ENCODE measurements around the gene SRP19. TPM values are rescaled to one million over a fixed set of nuclear protein-coding genes. Genes with fewer than 3 reads are reported as not detected.

SRP19 gene
- total RNA-seq, 4 donors from 2014 or later = 15.7 to 58.6 (median 40.6) TPM

GRCh38 chr5:112866739-112867138, 5.7 kb downstream of the SRP19 start:
- Histone ChIP-seq H3K27ac (no peak overlapping the region), H3K9me3 (no peaks in the 10 kb centered on the region), H3K36me3 (peaks cover 0 to 59% (median 10%) of the 10 kb centered on the region in 4 donors), H3K27me3 (no peaks in the 10 kb centered on the region), H3K4me3 (no peak overlapping the region), H3K4me1 (peaks cover 0 to 28% (median 14%) of the 10 kb centered on the region in 4 donors)
- DNase-seq = no peak
- intact Hi-C loops (cut with DNase I; ENCODE audit: low total_unique reads) (no loop called here), in situ Hi-C loops (cut with MboI; ENCODE audit: low pct_ligation_motif_present in 1 of 4, low pct_unique_long_range_greater_than_20kb in 1 of 4, low sequenced_read_pairs in 3 of 4) (no loop called here)
- WGBS, 2 donors (ENCODE audit: low coverage in 1 of 2) = 82 to 100% methylated on average over 1 to 2 of the region's 2 CpGs
- TF ChIP-seq POLR2AphosphoS5 (IDR thresholded peaks at IDR 0.05) (no peak), EP300 (IDR thresholded peaks at IDR 0.05; ENCODE audit: low read depth) (no peak), POLR2A (IDR thresholded peaks at IDR 0.05) (no peak), CTCF (IDR thresholded peaks at IDR 0.05) (no peak)

- 94 to 96% methylated on average over 5 of the region's 5 CpGs for WGBS, 2 donors (ENCODE audit: low coverage in 1 of 2)
- H3K27me3 ChIP-seq = no peaks in the 10 kb centered on the region
- peaks cover 0 to 59% (median 10%) of the 10 kb centered on the region in 4 donors for H3K36me3 ChIP-seq
- intact Hi-C loops (cut with DNase I; ENCODE audit: low total_unique reads) (no loop called here), in situ Hi-C loops (cut with MboI; ENCODE audit: low pct_ligation_motif_present in 1 of 4, low pct_unique_long_range_greater_than_20kb in 1 of 4, low sequenced_read_pairs in 3 of 4) (no loop called here)
- no peak overlapping the region for H3K4me3 ChIP-seq
- DNase-seq = no peak
- no peak overlapping the region for H3K27ac ChIP-seq
- H3K9me3 ChIP-seq = no peaks in the 10 kb centered on the region
- H3K4me1 ChIP-seq = peaks cover 0 to 21% (median 8%) of the 10 kb centered on the region in 4 donors
- TF ChIP-seq POLR2A (IDR thresholded peaks at IDR 0.05) (no peak), CTCF (IDR thresholded peaks at IDR 0.05) (no peak), POLR2AphosphoS5 (IDR thresholded peaks at IDR 0.05) (no peak), EP300 (IDR thresholded peaks at IDR 0.05; ENCODE audit: low read depth) (no peak)
Measured at GRCh38 chr5:112867411-112867810, 6.3 kb downstream of the SRP19 start.

- TF ChIP-seq POLR2A (IDR thresholded peaks at IDR 0.05) (no peak), POLR2AphosphoS5 (IDR thresholded peaks at IDR 0.05) (no peak), EP300 (IDR thresholded peaks at IDR 0.05; ENCODE audit: low read depth) (no peak), CTCF (IDR thresholded peaks at IDR 0.05) (no peak)
- Histone ChIP-seq H3K4me3 (no peak overlapping the region), H3K27ac (no peak overlapping the region), H3K4me1 (no peaks in the 10 kb centered on the region), H3K36me3 (peaks cover 0 to 52% (median 10%) of the 10 kb centered on the region in 4 donors), H3K27me3 (no peaks in the 10 kb centered on the region), H3K9me3 (no peaks in the 10 kb centered on the region)
- in situ Hi-C loops (cut with MboI; ENCODE audit: low pct_ligation_motif_present in 1 of 4, low pct_unique_long_range_greater_than_20kb in 1 of 4, low sequenced_read_pairs in 3 of 4) (no loop called here), intact Hi-C loops (cut with DNase I; ENCODE audit: low total_unique reads) (no loop called here)
- 91 to 94% methylated on average over 3 of the region's 3 CpGs for WGBS, 2 donors (ENCODE audit: low coverage in 1 of 2)
- DNase-seq = no peak
Measured at GRCh38 chr5:112869948-112870347, 8.9 kb downstream of the SRP19 start.

GRCh38 chr5:112870966-112871365, 9.9 kb downstream of the SRP19 start:
- Histone ChIP-seq H3K4me3 (no peak overlapping the region), H3K4me1 (no peaks in the 10 kb centered on the region), H3K36me3 (peaks cover 0 to 47% (median 6%) of the 10 kb centered on the region in 4 donors), H3K27ac (no peak overlapping the region), H3K9me3 (no peaks in the 10 kb centered on the region), H3K27me3 (no peaks in the 10 kb centered on the region)
- intact Hi-C loops (cut with DNase I; ENCODE audit: low total_unique reads) (no loop called here), in situ Hi-C loops (cut with MboI; ENCODE audit: low pct_ligation_motif_present in 1 of 4, low pct_unique_long_range_greater_than_20kb in 1 of 4, low sequenced_read_pairs in 3 of 4) (no loop called here)
- DNase-seq = no peak
- no peak for TF ChIP-seq POLR2A (IDR thresholded peaks at IDR 0.05)
- no peak for TF ChIP-seq POLR2AphosphoS5 (IDR thresholded peaks at IDR 0.05)
- TF ChIP-seq CTCF (IDR thresholded peaks at IDR 0.05) = no peak
- TF ChIP-seq EP300 (IDR thresholded peaks at IDR 0.05; ENCODE audit: low read depth) = no peak
- WGBS, 2 donors (ENCODE audit: low coverage in 1 of 2) = 50 to 63% methylated on average over 2 to 3 of the region's 3 CpGs

Measured in transverse colon (tissue), 4 donors.